GM18511 (cell line): ENCODE measurements around the gene LILRB3.

ENCODE experiments used
- ATAC-seq: cut with Tn5 transposase; IDR thresholded peaks from one replicate; pipeline ENCODE4 v1.9.1; 2021; ENCODE audit warnings: mild to moderate bottlenecking, moderate library complexity; ENCODE audit not compliant: unreplicated experiment

The LILRB3 gene

DNA sequence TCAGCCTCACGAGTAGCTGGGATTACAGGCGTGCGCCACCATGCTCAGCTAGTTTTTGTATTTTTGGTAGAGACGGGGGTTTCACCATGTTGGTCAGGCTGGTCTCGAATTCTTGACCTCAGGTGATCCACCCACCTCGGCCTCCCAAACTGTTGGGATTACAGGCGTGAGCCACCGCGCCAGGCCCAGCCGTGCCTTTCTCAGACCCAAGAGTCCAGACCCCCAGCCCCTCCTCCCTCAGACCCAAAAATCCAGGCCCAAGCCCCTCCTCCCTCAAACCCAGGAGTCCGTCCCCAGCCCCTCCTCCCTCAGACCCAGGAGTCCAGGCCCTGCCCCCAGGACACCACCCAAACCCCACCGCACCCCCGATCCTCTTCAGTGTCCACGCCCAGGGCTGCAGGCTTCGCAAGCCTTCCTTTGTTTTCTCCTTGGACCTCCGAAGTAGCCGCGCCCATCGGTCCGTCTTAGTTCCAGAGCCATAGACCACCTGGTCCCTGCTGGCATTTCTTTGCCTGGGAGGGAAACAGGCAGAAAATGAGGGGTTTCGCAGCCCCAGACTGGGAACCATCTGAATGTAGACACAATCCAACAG is 53.6 kb downstream of the LILRB3 start:
- no peak for ATAC-seq

DNA sequence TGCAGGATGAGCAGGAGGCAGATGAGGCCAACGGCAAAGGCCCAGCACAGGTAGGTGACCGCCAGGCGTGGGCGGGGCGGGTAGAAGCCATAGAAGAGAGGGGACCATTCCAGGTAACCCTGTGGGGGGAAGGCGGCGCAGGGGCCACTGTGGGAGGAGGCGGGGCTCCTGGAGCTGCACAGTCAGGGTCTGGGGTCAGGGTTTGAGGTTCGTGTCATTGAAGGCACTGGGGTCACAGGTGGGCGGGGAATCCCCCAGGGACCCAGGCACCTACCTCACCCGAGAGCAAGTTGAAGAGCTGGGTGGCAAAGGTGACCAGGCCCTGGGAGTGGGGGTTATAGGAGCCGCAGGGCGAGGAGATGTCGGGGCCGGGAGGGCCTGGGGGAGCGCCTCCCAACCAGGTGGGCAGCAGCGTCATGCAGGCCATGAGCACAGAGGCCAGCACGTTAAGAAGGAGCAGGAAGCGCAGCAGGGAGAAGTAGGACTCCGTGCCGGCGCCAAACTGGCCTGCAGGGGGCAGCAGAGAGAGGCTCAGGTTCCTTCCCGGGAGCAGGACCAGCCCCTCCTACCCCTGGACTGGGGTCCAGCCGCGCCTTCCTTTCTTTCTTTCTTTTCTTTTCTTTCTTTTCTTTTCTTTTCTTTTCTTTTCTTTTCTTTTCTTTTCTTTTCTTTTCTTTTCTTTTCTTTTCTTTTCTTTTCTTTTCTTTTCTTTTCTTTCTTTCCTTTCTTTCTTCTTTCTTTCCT is 54.5 kb downstream of the LILRB3 start:
- ATAC-seq: no peak
